HG02870 (cell line): ENCODE results near the gene TXNDC17.
A peak's percentile ranks its signal among the peaks of the same experiment; 100 is the strongest.
"Not testable (repeated sequence)": the region's sequence is repeated elsewhere in the genome, so short reads cannot be mapped to it uniquely, and the experiment has no call there.

Experiments used
- ATAC-seq: cut with Tn5 transposase; IDR thresholded peaks from one replicate; pipeline ENCODE4 v1.9.1; 2021; ENCODE audit warnings: mild to moderate bottlenecking, moderate library complexity; ENCODE audit not compliant: unreplicated experiment

TXNDC17 gene

GRCh38 chr17:6640536-6641246 lies at the start of gene TXNDC17, which contains the start of gene KIAA0753:
TXNDC17 (plus strand) TSS chr17:6641060; CDS start chr17:6641083, 23 bp downstream.
KIAA0753 (minus strand) TSS chr17:6640711; CDS start chr17:6635103, 5,608 bp downstream.
- peak; percentile 87 for ATAC-seq

GRCh38 chr17:6591599-6592158 lies 49.2 kb upstream of the TXNDC17 start:
- no peak for ATAC-seq

DNA sequence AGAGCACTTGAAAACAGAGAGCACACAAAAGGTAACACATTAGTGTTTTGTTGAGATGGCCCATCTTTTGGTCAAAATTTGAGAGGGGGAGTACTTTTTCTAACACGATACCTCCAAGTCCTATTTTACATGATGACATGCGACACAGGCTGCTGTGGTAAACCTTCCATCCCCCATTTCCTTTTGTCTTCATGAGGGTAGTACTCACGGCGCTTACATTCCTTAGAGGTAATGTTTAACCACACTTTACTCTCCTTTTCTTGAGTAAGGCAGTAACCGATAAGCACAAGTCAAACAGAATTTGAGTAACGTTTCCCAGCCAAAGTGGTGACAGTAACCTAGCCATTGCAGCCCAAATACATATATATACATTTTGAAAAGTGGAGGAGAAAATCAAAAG lies 48.7 kb upstream of the TXNDC17 start:
- no peak for ATAC-seq

DNA sequence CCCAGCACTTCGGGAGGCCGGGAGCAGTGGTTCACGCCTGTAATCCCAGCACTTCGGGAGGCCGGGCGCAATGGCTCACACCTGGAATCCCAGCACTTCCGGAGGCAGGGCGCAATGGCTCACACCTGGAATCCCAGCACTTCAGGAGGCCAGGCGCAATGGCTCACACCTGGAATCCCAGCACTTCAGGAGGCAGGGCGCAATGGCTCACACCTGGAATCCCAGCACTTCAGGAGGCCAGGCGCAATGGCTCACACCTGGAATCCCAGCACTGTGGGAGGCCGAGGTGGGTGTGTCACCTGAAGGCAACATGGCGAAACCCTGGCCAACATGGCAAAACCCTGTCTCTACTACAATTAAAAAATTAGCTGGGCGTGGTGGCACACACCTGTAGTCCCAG lies 47.5 kb upstream of the TXNDC17 start:
- ATAC-seq: not testable (repeated sequence)

- no peak for ATAC-seq
Measured at GRCh38 chr17:6596081-6596480, 44.8 kb upstream of the TXNDC17 start.

GRCh38 chr17:6596511-6596910 lies 44.3 kb upstream of the TXNDC17 start:
- ATAC-seq: no peak

GRCh38 chr17:6596941-6597340 lies 43.9 kb upstream of the TXNDC17 start:
- ATAC-seq: no peak

- ATAC-seq: no peak
Measured at GRCh38 chr17:6597727-6598126, 43.1 kb upstream of the TXNDC17 start.

- no peak for ATAC-seq
Measured at GRCh38 chr17:6599364-6599763, 41.5 kb upstream of the TXNDC17 start.

DNA sequence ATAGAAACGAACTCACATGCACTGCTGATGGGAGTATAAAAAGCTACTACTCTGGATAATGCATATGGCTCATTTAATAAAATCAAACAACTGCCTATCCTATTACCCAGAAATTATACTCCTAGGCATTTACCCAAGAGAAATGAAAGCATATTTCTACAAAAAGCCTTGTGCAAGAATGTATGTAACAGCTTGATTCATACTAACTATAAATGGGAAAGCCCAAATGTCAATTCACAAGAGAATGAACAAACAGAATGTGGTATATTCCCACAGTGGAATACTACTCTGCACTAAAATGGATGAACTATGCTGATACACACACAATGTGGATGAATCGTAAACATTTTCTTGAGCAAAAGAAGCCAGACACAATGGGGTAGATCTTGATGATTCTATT lies 38.7 kb upstream of the TXNDC17 start:
- ATAC-seq: no peak

- no peak for ATAC-seq
Measured at GRCh38 chr17:6603744-6604325, 37.0 kb upstream of the TXNDC17 start.

- ATAC-seq: no peak
Measured at GRCh38 chr17:6605142-6605541, 35.7 kb upstream of the TXNDC17 start.

- no peak for ATAC-seq
Measured at GRCh38 chr17:6608321-6608720, 32.5 kb upstream of the TXNDC17 start.

DNA sequence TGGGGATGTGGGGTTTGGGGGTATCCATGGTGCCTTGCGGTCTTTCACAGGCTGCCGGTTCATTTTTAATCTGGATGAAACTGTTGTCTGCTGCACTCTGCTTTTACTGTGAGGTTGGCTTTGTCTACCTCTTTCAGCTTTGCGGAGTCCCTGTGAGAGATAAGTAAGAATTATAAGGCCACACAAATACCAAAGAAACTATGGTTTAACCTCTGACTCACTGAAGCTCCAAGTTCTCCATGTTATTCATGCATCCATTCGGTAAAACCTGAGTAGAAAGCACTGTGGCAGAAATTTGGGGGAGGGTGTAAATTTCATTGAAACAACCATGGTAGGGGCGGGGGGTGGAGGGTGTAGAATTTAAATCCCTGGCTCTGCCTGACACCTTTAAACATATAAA lies 30.8 kb upstream of the TXNDC17 start:
- no peak for ATAC-seq

- no peak for ATAC-seq
Measured at GRCh38 chr17:6611231-6611630, 29.6 kb upstream of the TXNDC17 start.

GRCh38 chr17:6623941-6624340 lies 16.9 kb upstream of the TXNDC17 start:
- no peak for ATAC-seq

DNA sequence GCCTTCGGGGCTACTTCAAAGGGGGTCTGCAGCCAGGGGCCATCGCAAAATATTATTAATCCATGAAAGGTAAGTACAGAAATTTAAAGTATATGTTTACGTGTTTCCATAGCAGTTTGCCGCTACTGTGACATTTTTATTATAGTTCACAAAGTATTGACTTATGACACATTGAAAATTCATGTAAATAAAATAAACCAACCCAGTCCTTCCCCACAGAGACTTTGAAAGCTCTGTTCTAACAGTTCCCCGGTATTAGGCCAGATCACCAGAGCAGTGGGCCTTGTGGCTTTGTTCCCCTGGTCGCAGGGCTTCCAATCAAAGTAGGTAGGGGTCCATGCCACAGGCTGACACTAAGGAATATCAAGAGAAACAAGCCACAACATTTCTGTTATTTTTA lies 14.2 kb upstream of the TXNDC17 start:
- ATAC-seq: no peak

- no peak for ATAC-seq
Measured at GRCh38 chr17:6627019-6627418, 13.8 kb upstream of the TXNDC17 start.

GRCh38 chr17:6630390-6630789 lies 10.5 kb upstream of the TXNDC17 start:
- ATAC-seq: no peak

DNA sequence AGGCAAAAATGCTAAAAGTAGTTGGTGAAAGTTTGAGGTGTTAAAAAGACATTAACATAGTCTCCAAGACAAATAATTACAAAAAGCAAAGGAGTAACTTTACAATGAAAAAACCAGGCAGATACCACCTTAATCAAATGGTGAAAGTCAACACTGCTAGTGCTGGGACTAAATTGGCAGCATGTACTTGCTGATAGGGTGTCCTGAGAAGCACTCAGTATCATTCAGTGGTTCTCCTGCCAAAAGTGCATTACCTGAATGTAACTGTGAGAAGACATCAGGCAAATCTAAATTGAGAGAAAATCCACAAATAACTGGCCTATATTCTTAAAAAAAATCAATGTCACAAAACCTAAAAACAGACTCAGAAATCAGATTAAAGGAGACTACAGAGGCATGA lies 8.3 kb upstream of the TXNDC17 start:
- ATAC-seq: no peak

DNA sequence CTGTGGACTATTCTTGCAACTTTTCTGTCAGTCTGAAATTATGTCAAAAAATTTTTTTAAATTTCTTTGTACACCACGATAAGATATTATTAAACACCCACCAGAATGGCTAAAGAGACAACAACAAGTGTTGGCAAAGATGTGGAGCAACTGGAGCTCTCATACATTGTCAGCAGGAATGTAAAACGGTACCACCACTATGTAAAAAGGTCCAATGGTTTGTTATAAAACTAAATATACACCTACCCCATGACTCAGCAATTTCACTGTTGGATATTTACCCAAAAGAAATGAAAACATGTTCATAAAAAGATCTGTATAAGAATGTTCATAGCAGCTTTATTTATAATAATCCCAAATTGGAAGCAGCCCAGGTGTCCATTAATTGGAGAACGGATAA lies 7.6 kb upstream of the TXNDC17 start:
- no peak for ATAC-seq

- ATAC-seq: no peak
Measured at GRCh38 chr17:6636105-6636504, 4.8 kb upstream of the TXNDC17 start.
